Endothelial cell (in vitro differentiated cells): ENCODE results near the gene TMEM82. TPM values are rescaled to one million over a fixed set of nuclear protein-coding genes. Genes with fewer than 3 reads are reported as not detected.

Experiments
- DNase-seq: peaks from one replicate; pipeline ENCODE4 v3.0.0; 2021; ENCODE audit warnings: low spot score
- H3K27ac Mint-ChIP-seq: one replicate; pipeline ENCODE4 v1.8.0; 2021; ENCODE audit warnings: mixed read lengths, inconsistent platforms; ENCODE audit not compliant: unreplicated experiment
- H3K27me3 Mint-ChIP-seq: one replicate; pipeline ENCODE4 v1.8.0; 2021; ENCODE audit warnings: mild to moderate bottlenecking, moderate library complexity, mixed read lengths, inconsistent platforms; ENCODE audit not compliant: unreplicated experiment
- H3K36me3 Mint-ChIP-seq: one replicate; pipeline ENCODE4 v1.8.0; 2021; ENCODE audit warnings: mild to moderate bottlenecking, low read depth, mixed read lengths, inconsistent platforms; ENCODE audit not compliant: unreplicated experiment
- H3K4me1 Mint-ChIP-seq: one replicate; pipeline ENCODE4 v1.8.0; 2021; ENCODE audit warnings: mild to moderate bottlenecking, mixed read lengths, inconsistent platforms; ENCODE audit not compliant: unreplicated experiment
- H3K4me3 Mint-ChIP-seq: one replicate; pipeline ENCODE4 v1.8.0; 2021; ENCODE audit warnings: mild to moderate bottlenecking, mixed read lengths, inconsistent platforms; ENCODE audit not compliant: unreplicated experiment
- H3K9me3 Mint-ChIP-seq: one replicate; pipeline ENCODE4 v1.8.0; 2021; ENCODE audit warnings: mixed read lengths, inconsistent platforms; ENCODE audit not compliant: unreplicated experiment
- CTCF ChIP-seq: fragments of 200-600 bp; sonication (generic); IDR thresholded peaks from one replicate; pipeline ENCODE4 v1.5.0; 2021; ENCODE audit warnings: antibody characterized with exemption; ENCODE audit not compliant: unreplicated experiment
- total RNA-seq: library from RNA; stranded (reverse); fragmentation: NEBNext Ultra II Directional; extraction: Animal tissue kit (Norgen Biotek cat#: 25700); gene quantifications from one replicate; pipeline ENCODE4 v1.2.1, GENCODE V29; 2021; ENCODE audit not compliant: unreplicated experiment

The TMEM82 gene
- total RNA-seq, 1 donor from 2014 or later, result not detected

- TF ChIP-seq CTCF, result no peak
- no peak for DNase-seq
- Mint-ChIP-seq H3K36me3 (peaks cover 10% of the 10 kb centered on the region), H3K27me3 (peaks cover 16% of the 10 kb centered on the region), H3K27ac (no peak overlapping the region), H3K4me3 (peak overlapping the region; percentile 37), H3K4me1 (no peaks in the 10 kb centered on the region), H3K9me3 (no peaks in the 10 kb centered on the region)
These were observed 7.4 kb upstream of the TMEM82 start for GRCh38 chr1:15734901-15735300.

- Mint-ChIP-seq H3K27ac (no peak overlapping the region), H3K27me3 (peaks cover 16% of the 10 kb centered on the region), H3K36me3 (peaks cover 10% of the 10 kb centered on the region), H3K9me3 (no peaks in the 10 kb centered on the region), H3K4me3 (no peak overlapping the region), H3K4me1 (no peaks in the 10 kb centered on the region)
- TF ChIP-seq CTCF, result no peak
- DNase-seq, result no peak
These were observed 6.8 kb upstream of the TMEM82 start for GRCh38 chr1:15735304-15736037.

- no peaks in the 10 kb centered on the region for H3K4me1 Mint-ChIP-seq
- H3K9me3 Mint-ChIP-seq, result no peaks in the 10 kb centered on the region
- no peak within 1 kb of the TSS for H3K27ac Mint-ChIP-seq
- peaks cover 16% of the 10 kb centered on the region for H3K27me3 Mint-ChIP-seq
- peaks cover 10% of the 10 kb centered on the region for H3K36me3 Mint-ChIP-seq
- no peak for TF ChIP-seq CTCF
- no peak within 1 kb of the TSS for H3K4me3 Mint-ChIP-seq
- no peak for DNase-seq
These were observed 6.0 kb upstream of the TMEM82 start, which contains the start of gene SLC25A34 for GRCh38 chr1:15736038-15736891. Gene SLC25A34 (plus strand): TSS chr1:15736258. CDS start chr1:15736486, 228 bp downstream.

GRCh38 chr1:15736892-15737261, 5.4 kb upstream of the TMEM82 start:
- no peak for TF ChIP-seq CTCF
- Mint-ChIP-seq H3K27ac (no peak overlapping the region), H3K36me3 (peaks cover 10% of the 10 kb centered on the region), H3K4me3 (no peak overlapping the region), H3K9me3 (no peaks in the 10 kb centered on the region), H3K4me1 (no peaks in the 10 kb centered on the region), H3K27me3 (peaks cover 15% of the 10 kb centered on the region)
- DNase-seq, result no peak
